Right renal pelvis (tissue), 4 donors: ENCODE results near the gene PAXIP1. TPM values are rescaled to one million over a fixed set of nuclear protein-coding genes. Genes with fewer than 3 reads are reported as not detected.
"Not testable (repeated sequence)": the region's sequence is repeated elsewhere in the genome, so short reads cannot be mapped to it uniquely, and the experiment has no call there.

Source experiments
- DNase-seq, 4 donors: peaks; one replicate each; pipeline ENCODE4 v3.0.0-alpha.2; 2013; ENCODE audit warnings: low read depth in 4 of 4, low spot score in 3 of 4, missing footprints in 1 of 4
- polyA plus RNA-seq, 4 donors: library from polyadenylated mRNA; unstranded; fragments of 120-200 nt; gene quantifications; one replicate each; pipeline ENCODE4 v1.2.1, GENCODE V29; 2013; ENCODE audit not compliant: insufficient read length in 4 of 4

PAXIP1 gene
- polyA plus RNA-seq, 4 donors = 19.6 to 23.9 (median 22.8) TPM

GRCh38 chr7:154946166-154946565 lies 56.8 kb downstream of the PAXIP1 start:
- no peak for DNase-seq

- no peak for DNase-seq
Measured at GRCh38 chr7:154943906-154944305, 59.0 kb downstream of the PAXIP1 start.

GRCh38 chr7:154942691-154943090 lies 60.2 kb downstream of the PAXIP1 start:
- DNase-seq = no peak

GRCh38 chr7:154937837-154938236 lies 65.1 kb downstream of the PAXIP1 start:
- no peak for DNase-seq

GRCh38 chr7:154934353-154934952 lies 68.5 kb downstream of the PAXIP1 start:
- DNase-seq = not testable (repeated sequence)

- DNase-seq = no peak
Measured at GRCh38 chr7:154931906-154932305, 71.0 kb downstream of the PAXIP1 start.

GRCh38 chr7:154929006-154929726 lies 73.8 kb downstream of the PAXIP1 start:
- DNase-seq = no peak

- DNase-seq = peak; percentile 83 to 96 (median 95)
Measured at GRCh38 chr7:154928136-154929005, 74.6 kb downstream of the PAXIP1 start.

GRCh38 chr7:154927624-154928125 lies 75.2 kb downstream of the PAXIP1 start:
- DNase-seq = peak; percentile 60 to 84 (median 77)

GRCh38 chr7:154922472-154922871 lies 80.5 kb downstream of the PAXIP1 start:
- DNase-seq = not testable (repeated sequence)

- DNase-seq = no peak
Measured at GRCh38 chr7:154919344-154920225, 83.3 kb downstream of the PAXIP1 start.

- DNase-seq = no peak
Measured at GRCh38 chr7:154918741-154919140, 84.2 kb downstream of the PAXIP1 start.

- peak in 1 of 4 donors; percentile 10 for DNase-seq
Measured at GRCh38 chr7:154918266-154918665, 84.7 kb downstream of the PAXIP1 start.

- DNase-seq = no peak
Measured at GRCh38 chr7:154917808-154918160, 85.1 kb downstream of the PAXIP1 start.

GRCh38 chr7:154916856-154917807 lies 85.8 kb downstream of the PAXIP1 start:
- DNase-seq = peak in 1 of 4 donors; percentile 12

GRCh38 chr7:154916381-154916780 lies 86.5 kb downstream of the PAXIP1 start:
- no peak for DNase-seq

- no peak for DNase-seq
Measured at GRCh38 chr7:154915600-154915999, 87.3 kb downstream of the PAXIP1 start.

GRCh38 chr7:154914996-154915380 lies 87.9 kb downstream of the PAXIP1 start:
- no peak for DNase-seq
